B cell (primary cell): ENCODE data around the gene ZBTB32.
A peak's percentile ranks its signal among the peaks of the same experiment; 100 is the strongest.

Experiments used
- CTCF ChIP-seq: fragments of 200-600 bp; IDR thresholded peaks from one replicate; pipeline ENCODE4 v1.8.0; 2022; ENCODE audit warnings: antibody characterized with exemption, mild to moderate bottlenecking
- EZH2 ChIP-seq: IDR thresholded peaks from 2 replicates; pipeline ENCODE4 v1.6.1; 2012; ENCODE audit warnings: borderline replicate concordance, low read depth, mild to moderate bottlenecking, moderate library complexity, low read length; ENCODE audit not compliant: insufficient read depth, poor library complexity, severe bottlenecking

- TF ChIP-seq CTCF (peak; percentile 90), EZH2 (no peak)
Measured at GRCh38 chr19:35716801-35717664, 12.7 kb downstream of the ZBTB32 start.
